OCI-LY7 (cell line): ENCODE data around the gene GPR31.

ENCODE experiments used
- CTCF ChIP-seq: fragments of 200-600 bp; sonication (generic); conservative IDR thresholded peaks from 2 replicates; pipeline ENCODE4 v1.5.1; 2014; ENCODE audit warnings: mild to moderate bottlenecking, antibody characterized with exemption, low read length, moderate library complexity, mixed read lengths
- EZH2phosphoT487 ChIP-seq: fragments of 200-600 bp; sonication (generic); IDR thresholded peaks from 2 replicates; pipeline ENCODE4 v1.6.1; 2018; ENCODE audit warnings: low read depth, borderline replicate concordance, mild to moderate bottlenecking, mixed run types, antibody characterized with exemption, low read length, moderate library complexity, mixed read lengths

- TF ChIP-seq CTCF (peak; percentile 80), EZH2phosphoT487 (no peak)
Measured at GRCh38 chr6:167119670-167120582, 37.9 kb downstream of the GPR31 start.
